ENCODE results near the gene TAF3.

- no peak for TF ChIP-seq CTCF (IDR thresholded peaks at IDR 0.05)
- no peak for TF ChIP-seq POLR2A (IDR thresholded peaks at IDR 0.05)
- TF ChIP-seq EP300 (IDR thresholded peaks at IDR 0.05): no peak
These were observed 199.0 kb downstream of the TAF3 start for GRCh38 chr10:8017277-8017676.
